H54 (cell line): ENCODE results near the gene ADM.

Experiments
- DNase-seq: peaks from one replicate; pipeline ENCODE4 v3.0.0; 2011; ENCODE audit warnings: low spot score, mixed read lengths; ENCODE audit not compliant: insufficient read length
- FAIRE-seq: peaks from 3 replicates; lab custom pipeline; 2011; peaks lifted over from hg19 to GRCh38; lab: Jason Lieb, UNC
- POLR2A ChIP-seq: IDR thresholded peaks from 2 replicates; pipeline ENCODE4 v1.6.1; 2011; ENCODE audit warnings: low read depth, mild to moderate bottlenecking, low read length

ADM gene

DNA sequence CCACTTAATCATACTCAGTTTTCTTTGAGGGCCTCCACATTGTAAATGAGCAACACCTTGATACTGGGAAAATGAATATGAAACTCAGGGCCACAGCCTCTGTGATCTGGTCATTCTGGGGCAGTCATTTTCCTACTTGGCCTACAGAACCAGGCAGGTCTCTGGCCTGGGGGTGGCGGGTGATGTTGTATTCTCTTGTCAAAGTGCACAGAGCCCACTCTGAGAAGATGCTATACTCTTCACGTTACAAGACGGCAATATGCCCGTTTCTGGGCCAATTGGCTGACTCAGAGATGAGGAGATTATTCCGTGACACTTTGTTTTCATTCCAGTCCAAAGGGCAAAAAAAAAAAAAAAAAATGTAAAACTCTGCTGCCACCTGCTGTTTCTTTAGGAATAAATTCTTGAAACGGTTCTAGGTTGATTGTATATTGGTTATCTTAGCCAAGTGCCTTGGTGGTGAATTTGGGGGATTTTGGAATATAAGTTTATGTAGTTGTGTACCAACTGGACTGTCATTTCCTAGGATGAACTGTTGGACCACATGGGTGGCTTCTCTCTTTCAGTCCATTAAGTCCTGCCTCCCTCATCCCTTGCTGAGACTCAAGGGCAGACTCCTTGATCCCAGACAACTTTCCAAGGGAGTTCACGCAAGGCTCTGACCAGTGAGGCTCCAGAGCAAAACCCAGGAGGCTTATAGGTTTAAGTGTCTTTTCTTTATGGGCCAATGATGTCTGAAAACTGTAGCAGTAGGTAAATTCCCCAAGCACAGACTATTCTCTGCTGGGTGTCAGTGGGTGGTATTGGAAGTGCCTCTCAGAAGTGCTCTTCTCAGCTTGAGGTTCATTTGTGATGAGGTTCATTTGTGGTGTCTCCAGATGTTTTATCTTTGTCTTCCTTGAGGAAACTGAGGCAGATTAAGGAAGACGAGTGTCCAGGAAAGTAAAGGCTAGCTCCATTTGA lies 18.2 kb downstream of the ADM start:
- FAIRE-seq (peak; percentile 36), DNase-seq (peak; percentile 34)
- TF ChIP-seq POLR2A: no peak

GRCh38 chr11:10323793-10324170 lies 18.9 kb downstream of the ADM start:
- no peak for TF ChIP-seq POLR2A
- no peak for DNase-seq
- no peak for FAIRE-seq

GRCh38 chr11:10324474-10324873 lies 19.6 kb downstream of the ADM start:
- no peak for TF ChIP-seq POLR2A
- DNase-seq (no peak), FAIRE-seq (no peak)

- FAIRE-seq: no peak
- no peak for TF ChIP-seq POLR2A
- DNase-seq: no peak
Observed at GRCh38 chr11:10325277-10326011, 20.6 kb downstream of the ADM start.

DNA sequence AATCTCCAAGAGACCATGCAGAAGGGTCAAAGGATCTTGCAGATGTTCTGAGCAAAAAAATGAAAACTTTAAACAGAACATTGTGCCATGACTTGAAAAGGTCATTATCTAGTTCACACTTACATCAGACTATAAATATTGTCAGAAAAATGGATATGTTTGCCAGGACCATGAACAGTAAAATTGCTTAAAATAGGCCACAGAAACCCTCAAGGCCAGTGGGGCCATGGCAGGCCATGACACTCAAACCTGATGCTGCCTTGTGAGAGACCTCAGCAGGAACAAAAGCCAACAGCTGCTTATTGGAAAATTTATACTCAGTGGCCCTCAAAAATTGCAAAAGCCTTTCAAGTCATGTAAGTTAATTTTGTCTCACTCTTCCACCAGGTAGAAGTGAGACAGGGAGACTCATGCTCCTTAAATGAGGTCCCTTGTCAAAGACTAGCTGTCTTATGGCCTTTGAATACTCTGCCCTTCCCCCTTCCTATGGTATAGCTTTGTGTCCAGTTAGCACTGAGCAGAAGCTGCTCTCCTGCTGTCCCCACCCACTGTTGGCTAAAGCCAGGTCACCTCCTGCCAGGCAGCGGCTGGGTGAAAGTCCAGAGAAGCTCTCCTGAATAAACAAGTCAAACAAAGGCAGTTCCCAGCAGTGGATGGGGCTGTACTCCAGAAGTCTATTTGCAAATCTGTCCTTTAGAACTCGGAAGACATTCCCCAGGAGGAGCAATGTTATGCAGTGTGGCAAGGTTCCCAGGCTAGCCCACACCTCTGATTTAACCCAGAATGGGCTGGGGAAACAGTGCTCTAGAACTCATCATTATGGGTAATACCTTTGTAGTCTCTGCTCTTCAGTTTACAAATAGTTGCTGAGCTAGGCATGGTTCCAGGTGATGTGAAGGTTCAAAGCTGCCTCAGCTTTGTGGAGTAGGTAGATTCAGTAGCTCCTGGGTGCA lies 21.4 kb downstream of the ADM start:
- DNase-seq: no peak
- FAIRE-seq: no peak
- TF ChIP-seq POLR2A: no peak

- no peak for FAIRE-seq
- DNase-seq: no peak
- no peak for TF ChIP-seq POLR2A
Observed at GRCh38 chr11:10327254-10327653, 22.4 kb downstream of the ADM start.

- no peak for TF ChIP-seq POLR2A
- DNase-seq: no peak
- no peak for FAIRE-seq
Observed at GRCh38 chr11:10328314-10329098, 23.6 kb downstream of the ADM start.

- FAIRE-seq (no peak), DNase-seq (no peak)
- no peak for TF ChIP-seq POLR2A
Observed at GRCh38 chr11:10329356-10329755, 24.5 kb downstream of the ADM start.

- no peak for DNase-seq
- no peak for FAIRE-seq
- no peak for TF ChIP-seq POLR2A
Observed at GRCh38 chr11:10329935-10330334, 25.1 kb downstream of the ADM start.

GRCh38 chr11:10331548-10332289 lies 26.8 kb downstream of the ADM start:
- DNase-seq (no peak), FAIRE-seq (no peak)
- TF ChIP-seq POLR2A: no peak

DNA sequence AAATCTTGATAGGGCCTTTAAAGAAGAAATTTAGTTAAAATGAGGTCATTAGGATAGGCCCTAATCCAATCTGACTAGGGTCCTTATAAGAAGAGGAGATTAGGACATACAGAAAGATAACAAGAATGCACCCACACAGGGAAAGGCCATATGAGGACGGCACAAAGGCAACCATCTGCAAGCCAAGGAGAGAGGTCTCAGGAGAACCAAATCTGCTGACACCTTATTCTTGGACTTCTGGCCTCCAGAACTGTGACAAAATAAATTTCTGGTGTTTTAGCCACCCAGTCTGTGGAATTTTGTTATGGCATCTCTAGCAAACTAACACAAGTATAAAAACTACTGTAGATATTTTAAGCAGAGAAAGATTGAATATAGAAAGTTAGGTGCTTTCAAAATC lies 28.6 kb downstream of the ADM start:
- FAIRE-seq (no peak), DNase-seq (no peak)
- TF ChIP-seq POLR2A: no peak

DNA sequence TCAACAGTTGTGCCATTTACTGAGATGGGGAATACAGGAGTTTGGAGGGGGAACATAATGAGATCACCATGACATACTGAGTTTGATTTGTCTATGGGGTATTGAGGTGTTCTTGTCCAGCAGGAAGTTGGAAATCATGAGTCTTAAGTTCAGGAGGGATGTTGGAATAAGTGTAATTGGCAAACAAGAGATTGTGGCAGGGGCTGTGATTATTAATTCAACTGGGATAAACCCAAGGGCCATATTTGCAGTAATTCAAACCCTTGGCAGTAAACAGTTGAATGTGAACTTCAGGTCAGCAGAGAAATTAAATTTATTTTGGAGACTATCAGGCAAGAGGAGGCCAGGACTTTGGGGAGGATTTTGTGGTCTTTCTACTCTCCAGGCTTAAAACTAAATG lies 33.4 kb downstream of the ADM start:
- TF ChIP-seq POLR2A: no peak
- no peak for DNase-seq
- no peak for FAIRE-seq
